ENCODE results near the gene TKFC.

TKFC gene

DNA sequence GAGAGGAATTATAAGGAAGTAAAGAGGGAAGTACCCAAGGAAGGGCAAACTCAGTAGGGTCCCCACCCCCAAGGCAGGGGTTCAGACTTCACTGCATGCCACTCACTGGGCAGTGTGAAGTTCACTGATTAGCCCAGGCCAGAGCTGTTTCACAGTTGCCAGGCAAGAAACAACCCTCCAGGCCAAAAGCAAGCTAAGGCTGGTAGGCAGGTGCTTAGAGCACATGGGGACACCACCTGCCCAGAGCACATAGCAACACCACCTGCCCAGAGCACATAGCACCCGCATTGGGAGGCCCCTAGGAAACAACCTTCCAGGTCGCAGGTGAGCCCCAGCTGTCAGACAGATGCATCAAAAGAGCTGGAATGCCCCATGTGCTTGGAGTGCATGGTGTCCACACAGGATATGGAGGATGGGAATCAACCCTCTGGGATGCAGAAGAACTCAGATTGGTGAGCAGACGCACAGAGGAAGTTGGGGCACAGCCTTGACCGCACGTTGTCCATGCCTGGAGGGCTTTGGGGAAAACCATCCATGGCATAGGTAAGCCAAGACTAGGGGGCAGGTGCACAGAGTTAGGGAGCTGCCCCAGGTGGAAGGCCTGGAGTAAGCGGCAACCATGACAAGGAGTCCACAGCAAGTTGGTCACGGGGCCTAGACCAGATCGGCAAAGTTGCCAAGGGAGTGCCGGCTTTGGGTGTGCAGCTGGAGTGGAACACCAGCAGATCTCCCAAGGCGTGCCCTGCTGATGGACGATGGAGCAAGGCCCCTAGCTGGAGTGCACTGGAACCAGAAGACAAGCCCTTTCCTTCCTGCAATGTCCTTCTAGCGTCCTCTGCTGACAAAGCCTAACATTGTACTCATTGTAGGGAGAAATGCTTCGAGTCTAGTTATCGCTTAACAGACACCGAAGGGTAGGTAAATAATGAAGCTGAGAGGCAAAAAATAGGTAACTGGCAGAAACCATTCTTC lies 51.5 kb downstream of the TKFC start:
- Histone ChIP-seq H3K9me3 (ENCODE audit: control insufficient read depth, insufficient read depth, low read length) (no peaks in the 10 kb centered on the region), H3K27me3 (ENCODE audit: control insufficient read depth, insufficient read depth, low read length) (no peaks in the 10 kb centered on the region), H3K36me3 (ENCODE audit: control insufficient read depth, insufficient read depth, low read length) (no peaks in the 10 kb centered on the region), H3K4me1 (ENCODE audit: control insufficient read depth, insufficient read depth, low read length) (no peaks in the 10 kb centered on the region), H3K27ac (ENCODE audit: low read length) (no peak overlapping the region), H3K4me3 (ENCODE audit: low read length) (no peak overlapping the region)
- no CpG with 5 or more reads among the region's 15 CpGs for WGBS (ENCODE audit: insufficient coverage, insufficient read length)
- DNase-seq (ENCODE audit: low read depth, low spot score), result no peak

DNA sequence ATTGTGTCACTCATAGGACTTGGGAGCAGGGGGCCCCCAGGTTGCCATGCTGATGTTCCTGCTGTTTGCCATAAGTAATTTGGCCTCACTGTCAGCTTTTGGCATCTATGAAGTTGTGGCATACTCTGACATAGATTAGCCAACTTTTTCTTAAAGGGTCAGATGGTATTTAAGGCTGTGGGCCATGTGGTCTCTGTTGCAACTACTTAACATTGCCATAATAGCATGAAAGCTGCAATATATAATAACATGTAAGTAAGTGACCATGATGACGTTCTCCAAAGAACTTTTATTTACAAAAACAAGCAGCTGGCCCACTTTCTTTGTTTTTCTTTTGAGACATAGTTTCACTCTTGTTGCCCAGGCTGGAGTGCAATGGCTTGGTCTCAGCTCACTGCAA lies 57.1 kb downstream of the TKFC start:
- no CpG with 5 or more reads among the region's 1 CpG for WGBS (ENCODE audit: insufficient coverage, insufficient read length)
- H3K4me3 ChIP-seq (ENCODE audit: low read length), result no peak overlapping the region
- no peak overlapping the region for H3K27ac ChIP-seq (ENCODE audit: low read length)
- no peaks in the 10 kb centered on the region for H3K27me3 ChIP-seq (ENCODE audit: control insufficient read depth, insufficient read depth, low read length)
- DNase-seq (ENCODE audit: low read depth, low spot score), result no peak
- no peaks in the 10 kb centered on the region for H3K36me3 ChIP-seq (ENCODE audit: control insufficient read depth, insufficient read depth, low read length)
- 0 out of 2 replicates have a peak, but pooled peaks cover 2% of the 10 kb centered on the region for H3K4me1 ChIP-seq (ENCODE audit: control insufficient read depth, insufficient read depth, low read length)
- H3K9me3 ChIP-seq (ENCODE audit: control insufficient read depth, insufficient read depth, low read length), result no peaks in the 10 kb centered on the region

DNA sequence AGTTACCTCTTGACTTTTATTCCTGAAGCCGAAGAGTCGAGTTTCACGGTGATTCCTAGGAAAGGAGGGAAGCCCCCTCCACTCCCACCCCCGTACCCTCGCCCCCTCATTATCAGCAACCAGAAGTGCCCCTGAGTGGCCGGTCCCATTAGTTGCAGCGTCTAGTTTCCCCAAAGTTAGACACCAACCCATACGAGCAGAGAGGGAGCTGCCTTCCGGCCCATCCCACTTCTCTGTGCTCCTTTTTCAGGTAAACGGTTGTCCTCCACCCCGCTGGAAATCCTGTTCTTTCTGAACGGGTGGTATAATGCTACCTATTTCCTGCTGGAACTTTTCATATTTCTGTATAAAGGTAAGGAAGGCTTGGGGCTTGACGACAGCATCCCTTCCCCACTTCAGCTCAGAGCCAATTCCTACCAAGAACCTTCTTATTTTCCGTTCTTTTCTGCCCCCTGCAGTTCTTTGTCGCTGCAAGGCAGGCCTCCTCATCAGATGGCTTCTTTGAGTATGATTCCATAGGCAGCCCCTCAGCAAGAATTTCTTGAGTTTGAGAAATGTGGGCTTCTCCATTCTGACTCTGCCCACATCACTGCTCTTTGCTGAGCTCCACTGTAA lies 60.1 kb downstream of the TKFC start:
- Histone ChIP-seq H3K27ac (ENCODE audit: low read length) (no peak overlapping the region), H3K27me3 (ENCODE audit: control insufficient read depth, insufficient read depth, low read length) (no peaks in the 10 kb centered on the region), H3K9me3 (ENCODE audit: control insufficient read depth, insufficient read depth, low read length) (no peaks in the 10 kb centered on the region), H3K4me1 (ENCODE audit: control insufficient read depth, insufficient read depth, low read length) (0 out of 2 replicates have a peak, but pooled peaks cover 2% of the 10 kb centered on the region), H3K4me3 (ENCODE audit: low read length) (peak overlapping the region; percentile 76; the same call in 1 of the 2 replicates), H3K36me3 (ENCODE audit: control insufficient read depth, insufficient read depth, low read length) (0 out of 2 replicates have a peak, but pooled peaks cover 2% of the 10 kb centered on the region)
- DNase-seq (ENCODE audit: low read depth, low spot score), result no peak
- no CpG with 5 or more reads among the region's 15 CpGs for WGBS (ENCODE audit: insufficient coverage, insufficient read length)
